Measurements from ENCODE around the gene MAP2K7.

GRCh38 chr19:7943444-7944176, 39.9 kb downstream of the MAP2K7 start, which contains the start of gene TIMM44:
- TF ChIP-seq CTCF (IDR thresholded peaks at IDR 0.05): no peak
- peak; percentile 74 for TF ChIP-seq POLR2A (IDR thresholded peaks at IDR 0.05)
